Vagina (tissue), 2 donors: ENCODE measurements around the gene FLYWCH1.

Experiments
- CTCF ChIP-seq, 3 experiments: fragments of 450-650 bp in 2 of 3; fragments of 200-600 bp in 1 of 3; sonication (generic) in 1 of 3; IDR thresholded peaks; one replicate each; pipeline ENCODE4 v1.5.1; 2017 to 2019; ENCODE audit warnings: antibody characterized with exemption in 3 of 3, mild to moderate bottlenecking in 2 of 3, moderate library complexity in 2 of 3
- POLR2A ChIP-seq, 2 donors: fragments of 450-650 bp; IDR thresholded peaks; one replicate each; pipeline ENCODE4 v1.6.1; 2017; ENCODE audit warnings: antibody characterized with exemption in 2 of 2, mild to moderate bottlenecking in 2 of 2, moderate library complexity in 2 of 2
- POLR2AphosphoS5 ChIP-seq, 2 donors: sonication (generic); formaldehyde crosslinking; IDR thresholded peaks; one replicate each; pipeline ENCODE4 v1.9.0; 2017; ENCODE audit warnings: antibody characterized with exemption in 2 of 2, mild to moderate bottlenecking in 2 of 2, low read depth in 1 of 2; ENCODE audit not compliant: insufficient read depth in 1 of 2

GRCh38 chr16:2960183-2961010, 48.7 kb downstream of the FLYWCH1 start:
- TF ChIP-seq CTCF (IDR thresholded peaks at IDR 0.05) (no peak), POLR2A (IDR thresholded peaks at IDR 0.05) (no peak), POLR2AphosphoS5 (IDR thresholded peaks at IDR 0.05; ENCODE audit: insufficient read depth in 1 of 2, low read depth in 1 of 2) (no peak)
